Activated CD4-positive, CD25-positive, alpha-beta regulatory T cell treated with anti-CD3 and anti-CD28 coated beads, Interleukin-2, amount 50 U/mL, for 24 hours (primary cell): ENCODE results near the gene PRSS1.
A peak's percentile ranks its signal among the peaks of the same experiment; 100 is the strongest.
"Not testable (repeated sequence)": the region's sequence is repeated elsewhere in the genome, so short reads cannot be mapped to it uniquely, and the experiment has no call there.

Experiments
- ATAC-seq, 2 donors: fragments of 150-1000 bp; cut with Tn5 transposase; one replicate each; pipeline ENCODE4 v1.10.0; 2021; ENCODE audit warnings: mild to moderate bottlenecking in 1 of 2, moderate library complexity in 1 of 2

The PRSS1 gene

GRCh38 chr7:142748410-142748809, 862 bp upstream of the PRSS1 start:
- ATAC-seq = not testable (repeated sequence)

GRCh38 chr7:142750321-142750938, 1.2 kb downstream of the PRSS1 start:
- ATAC-seq = no peak

- not testable (repeated sequence) for ATAC-seq
These were observed 2.4 kb downstream of the PRSS1 start for GRCh38 chr7:142751526-142752175.

GRCh38 chr7:142752376-142753225, 3.3 kb downstream of the PRSS1 start:
- ATAC-seq = no peak

GRCh38 chr7:142753366-142753765, 4.1 kb downstream of the PRSS1 start:
- ATAC-seq = no peak

- ATAC-seq = not testable (repeated sequence)
These were observed 4.7 kb downstream of the PRSS1 start for GRCh38 chr7:142753925-142754491.

GRCh38 chr7:142754681-142755575, 5.7 kb downstream of the PRSS1 start:
- no peak for ATAC-seq

- not testable (repeated sequence) for ATAC-seq
These were observed 9.0 kb downstream of the PRSS1 start for GRCh38 chr7:142758312-142758711.

GRCh38 chr7:142759433-142759832, 10.2 kb downstream of the PRSS1 start:
- no peak for ATAC-seq

- ATAC-seq = no peak
These were observed 10.9 kb downstream of the PRSS1 start for GRCh38 chr7:142760071-142760642.

- ATAC-seq = not testable (repeated sequence)
These were observed 12.3 kb downstream of the PRSS1 start for GRCh38 chr7:142761606-142762005.

GRCh38 chr7:142762104-142762503, 12.8 kb downstream of the PRSS1 start:
- ATAC-seq = no peak

GRCh38 chr7:142767451-142767850, 18.2 kb downstream of the PRSS1 start:
- no peak for ATAC-seq

- no peak for ATAC-seq
These were observed 18.6 kb downstream of the PRSS1 start for GRCh38 chr7:142767861-142768260.

- ATAC-seq = not testable (repeated sequence)
These were observed 19.6 kb downstream of the PRSS1 start for GRCh38 chr7:142768885-142769284.

GRCh38 chr7:142770661-142771352, 21.5 kb downstream of the PRSS1 start, which contains the start of gene PRSS2:
PRSS2 (plus strand) TSS chr7:142770970; CDS start chr7:142770983, 13 bp downstream.
- ATAC-seq = peak in 1 of 2 donors; percentile 37

- ATAC-seq = peak; percentile 64 to 70
These were observed 22.1 kb downstream of the PRSS1 start for GRCh38 chr7:142771353-142771723.

- ATAC-seq = no peak
These were observed 22.8 kb downstream of the PRSS1 start for GRCh38 chr7:142772051-142772450.

- ATAC-seq = no peak
These were observed 23.4 kb downstream of the PRSS1 start for GRCh38 chr7:142772673-142773072.

GRCh38 chr7:142773230-142773629, 24.0 kb downstream of the PRSS1 start:
- ATAC-seq = no peak
